Endothelial cell of umbilical vein (primary cell): ENCODE results near the gene CPNE7. TPM values are rescaled to one million over a fixed set of nuclear protein-coding genes. Genes with fewer than 3 reads are reported as not detected.

Experiments
- BruUV-seq: library from RNA; stranded (reverse); fragments of 400-500 nt; replicated peaks from 2 replicates; lab custom pipeline; 2021; lab: Mats Ljungman, UMichigan
- CTCF ChIA-PET: fragments of 300-600, 350-600 bp; sonication (Branson Sonifier 250); formaldehyde crosslinking; loops from one replicate; lab custom pipeline; 2021; ENCODE audit warnings: antibody characterized with exemption, inconsistent platforms; lab: Charles Lee
- POLR2A ChIA-PET: fragments of 300-600, 350-600 bp; sonication (Branson Sonifier 250); formaldehyde crosslinking; loops from one replicate; lab custom pipeline; 2021; ENCODE audit warnings: antibody characterized with exemption, inconsistent platforms; lab: Charles Lee
- DNase-seq: peaks from one replicate; pipeline ENCODE4 v3.0.0-alpha.2; 2011; ENCODE audit warnings: low read depth, low spot score
- FAIRE-seq: peaks from 2 replicates; lab custom pipeline; 2011; peaks lifted over from hg19 to GRCh38; lab: Jason Lieb, UNC
- H2AFZ ChIP-seq: 2 replicates; pipeline ENCODE4 v1.6.0; 2012; ENCODE audit warnings: low read depth, low read length, control low read depth, inconsistent platforms
- H3K27ac ChIP-seq: 2 replicates; pipeline ENCODE4 v1.5.1; 2011; ENCODE audit warnings: low read depth, mild to moderate bottlenecking, control low read depth, low read length, moderate library complexity; ENCODE audit not compliant: insufficient read depth
- H3K27me3 ChIP-seq, 2 experiments: 2 replicates each; pipeline versions ENCODE4 v1.6.0 to v1.6.1; 2011; ENCODE audit warnings: low read length in 2 of 2, mixed read lengths in 1 of 2; ENCODE audit not compliant: control insufficient read depth in 2 of 2, insufficient read depth in 2 of 2
- H3K36me3 ChIP-seq, 2 experiments: 2 replicates in 1 of 2; 3 replicates in 1 of 2; pipeline ENCODE4 v1.5.1; 2011; ENCODE audit warnings: low read length in 2 of 2, mild to moderate bottlenecking in 1 of 2, moderate library complexity in 1 of 2; ENCODE audit not compliant: control insufficient read depth in 2 of 2, insufficient read depth in 2 of 2; ENCODE audit errors: extremely low read depth in 1 of 2
- H3K4me1 ChIP-seq: 3 replicates; pipeline ENCODE4 v1.5.1; 2011; ENCODE audit warnings: mild to moderate bottlenecking, low read length; ENCODE audit not compliant: control insufficient read depth, insufficient read depth; ENCODE audit errors: extremely low read depth
- H3K4me2 ChIP-seq: 2 replicates; pipeline ENCODE4 v1.6.1; 2011; ENCODE audit warnings: low read length, control low read depth, mixed read lengths; ENCODE audit not compliant: insufficient read depth
- H3K4me3 ChIP-seq, 3 experiments: fragments of 200-600 bp in 1 of 3; sonication (generic), shearing (Covaris generic) in 1 of 3; replicated peaks in 1 of 3; 2 replicates each; pipeline ENCODE4 v1.5.1; 2011 to 2016; ENCODE audit warnings: control low read depth in 3 of 3, low read length in 3 of 3, mild to moderate bottlenecking in 2 of 3, inconsistent platforms in 1 of 3, low read depth in 1 of 3, moderate library complexity in 1 of 3; ENCODE audit not compliant: insufficient read depth in 1 of 3
- H3K79me2 ChIP-seq: 2 replicates; pipeline ENCODE4 v1.6.0; 2012; ENCODE audit warnings: low read length, inconsistent platforms; ENCODE audit not compliant: control insufficient read depth, insufficient read depth
- H3K9ac ChIP-seq: replicated peaks from 2 replicates; pipeline ENCODE3; 2011; ENCODE audit warnings: low read length, control low read depth; ENCODE audit not compliant: insufficient read depth; ENCODE audit errors: extremely low read depth
- H3K9me1 ChIP-seq: replicated peaks from 3 replicates; pipeline ENCODE4 v1.6.0; 2011; ENCODE audit warnings: mild to moderate bottlenecking, low read length; ENCODE audit not compliant: control insufficient read depth, insufficient read depth; ENCODE audit errors: extremely low read depth
- H3K9me3 ChIP-seq: replicated peaks from 2 replicates; pipeline ENCODE4 v1.5.1; 2012; ENCODE audit warnings: low read length, inconsistent platforms; ENCODE audit not compliant: control insufficient read depth, insufficient read depth
- H4K20me1 ChIP-seq: replicated peaks from 2 replicates; pipeline ENCODE3; 2011; ENCODE audit warnings: mild to moderate bottlenecking, low read length; ENCODE audit not compliant: control insufficient read depth, insufficient read depth; ENCODE audit errors: extremely low read depth
- CTCF ChIP-seq, 2 donors: IDR thresholded peaks; 1 replicate in 1 of 2; 2 replicates in 1 of 2; pipeline ENCODE4 v1.5.1; 2011; ENCODE audit warnings: low read length in 2 of 2, mild to moderate bottlenecking in 2 of 2, moderate library complexity in 2 of 2, control low read depth in 1 of 2, inconsistent platforms in 1 of 2, low read depth in 1 of 2; ENCODE audit not compliant: insufficient read depth in 1 of 2; ENCODE audit errors: extremely low read depth in 1 of 2
- EZH2 ChIP-seq: IDR thresholded peaks from 2 replicates; pipeline ENCODE4 v1.6.1; 2012; ENCODE audit warnings: borderline replicate concordance, low read depth, mild to moderate bottlenecking, moderate library complexity, low read length, inconsistent platforms; ENCODE audit not compliant: severe bottlenecking
- GATA2 ChIP-seq: IDR thresholded peaks from 2 replicates; pipeline ENCODE4 v1.7.0; 2011; ENCODE audit warnings: low read depth, mild to moderate bottlenecking, moderate library complexity, mixed read lengths, low read length; ENCODE audit not compliant: insufficient read length, insufficient read depth
- JUN ChIP-seq: IDR thresholded peaks from 2 replicates; pipeline ENCODE4 v1.6.1; 2011; ENCODE audit warnings: borderline replicate concordance, low read depth; ENCODE audit not compliant: insufficient read length, insufficient read depth
- MYC ChIP-seq: IDR thresholded peaks from one replicate; pipeline ENCODE4 v1.6.1; 2011; ENCODE audit warnings: mild to moderate bottlenecking, low read depth, low read length
- POLR2A ChIP-seq: IDR thresholded peaks from 2 replicates; pipeline ENCODE4 v1.6.1; 2012; ENCODE audit warnings: low read depth, mild to moderate bottlenecking, control low read depth, low read length
- dilution Hi-C: fragments of 300-500 bp; cut with MboI; formaldehyde crosslinking; loops from one replicate; pipeline ENCODE4 v1.15.0; 2019; ENCODE audit warnings: low sequenced_read_pairs; ENCODE audit not compliant: extremely low pct_ligation_motif_present
- intact Hi-C: fragments of 100-400 bp; cut with micrococcal nuclease; formaldehyde crosslinking; loops from one replicate; pipeline ENCODE4 v1.10.0; 2022
- polyA plus RNA-seq, 4 experiments: library from polyadenylated mRNA; depleted of rRNA in 3 of 4; stranded (reverse) in 3 of 4; unstranded in 1 of 4; fragments of >200 nt; gene quantifications; 2 replicates each; pipeline versions ENCODE4 v1.2.1 to v1.2.3, GENCODE V29; 2011 to 2012; ENCODE audit warnings: missing spikeins in 1 of 4
- total RNA-seq: library from RNA; stranded (reverse); gene quantifications from 2 replicates; pipeline ENCODE4 v1.2.3, GENCODE V29; 2021

Gene CPNE7
- total and polyA plus RNA-seq, 2 donors (not counting 3 experiments of a cell fraction or from before 2014, with no cell fraction given): 2.0 to 5.9 TPM

DNA sequence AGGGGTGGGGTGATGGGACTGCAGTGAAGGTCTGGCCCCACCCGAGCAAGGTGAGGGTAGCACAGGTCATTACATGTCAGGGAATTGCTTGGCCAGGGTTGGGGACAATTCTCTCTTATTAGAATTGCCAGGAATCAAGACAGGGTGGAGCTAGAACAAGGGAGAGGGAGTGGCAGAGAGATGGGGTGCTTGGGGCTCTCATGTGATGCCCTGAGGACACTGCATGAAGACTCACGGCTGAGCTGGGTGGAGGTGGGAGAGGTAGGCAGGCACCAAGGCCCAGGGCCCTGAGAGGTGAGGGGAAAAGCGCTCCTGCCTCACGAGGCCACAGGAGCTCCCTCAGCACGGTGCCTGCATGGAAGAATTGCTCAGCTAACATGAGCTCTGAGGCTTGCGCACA, 41.5 kb downstream of the CPNE7 start:
- peaks cover 2% of the 10 kb centered on the region for H3K4me1 ChIP-seq
- no peak overlapping the region for H2AFZ ChIP-seq
- ChIA-PET POLR2A (no interaction called here), CTCF (interaction anchor here (0.6 to 1.7 kb wide), 5 partner anchors 10 to 25 kb away, joined by 3 to 5 read pairs (median 3); no protein-coding TSS in a partner anchor)
- H3K36me3 ChIP-seq: no peaks in the 10 kb centered on the region
- H3K4me3 ChIP-seq: no peak overlapping the region
- FAIRE-seq (no peak), DNase-seq (no peak)
- H3K27me3 ChIP-seq: no peaks in the 10 kb centered on the region
- TF ChIP-seq EZH2 (no peak), CTCF (IDR thresholded peaks at IDR 0.05; ENCODE audit: extremely low read depth in 1 of 2, insufficient read depth in 1 of 2, low read depth in 1 of 2, low read length in 2 of 2) (no peak), MYC (no peak), JUN (no peak), GATA2 (no peak), POLR2A (no peak)
- no peak overlapping the region for H3K27ac ChIP-seq
- no peaks in the 10 kb centered on the region for H3K9me3 ChIP-seq
- no peaks in the 10 kb centered on the region for H3K9me1 ChIP-seq
- H3K4me2 ChIP-seq: no peak overlapping the region
- no peak overlapping the region for H3K9ac ChIP-seq
- dilution Hi-C loops: no loop called here
- H3K79me2 ChIP-seq: no peaks in the 10 kb centered on the region
- no peaks in the 10 kb centered on the region for H4K20me1 ChIP-seq
- no TSS peak for BruUV-seq
- intact Hi-C loops: no loop called here
